Epithelial cell of esophagus (primary cell): ENCODE data around the gene COL6A6.

Experiments
- DNase-seq: peaks from one replicate; pipeline ENCODE4 v3.0.0; 2010; ENCODE audit warnings: low read depth
- H3K4me3 ChIP-seq: 2 replicates; pipeline ENCODE4 v1.5.1; 2011; ENCODE audit warnings: mild to moderate bottlenecking, low read length, control low read depth
- TF ChIP-seq, protein P1 (sequence below): IDR thresholded peaks from 2 replicates; pipeline ENCODE4 v1.5.1; 2011; ENCODE audit warnings: low read depth, mild to moderate bottlenecking, low read length, control low read depth, inconsistent platforms; ENCODE audit not compliant: insufficient read depth; ENCODE audit errors: missing control alignments

Gene COL6A6

DNA sequence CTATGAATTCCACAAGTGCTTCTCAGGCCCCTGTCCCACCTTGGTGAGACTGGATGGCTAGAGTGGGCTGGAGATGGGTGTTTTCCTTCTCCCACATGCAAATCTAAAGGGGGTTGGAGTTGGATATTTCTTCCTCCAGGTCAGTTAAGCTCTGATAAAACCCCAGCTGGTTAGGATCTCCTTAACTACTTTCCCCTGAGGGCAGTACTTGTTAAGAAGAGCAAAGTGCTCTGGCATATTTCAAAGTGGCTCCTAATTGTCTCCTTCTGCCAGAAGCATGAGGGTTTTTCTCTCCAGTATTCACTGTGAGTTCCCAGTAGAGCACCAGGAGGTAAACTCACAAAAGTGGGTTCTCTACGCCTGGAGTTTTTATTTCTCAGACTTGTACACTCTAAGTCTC, 31.4 kb downstream of the COL6A6 start:
- no peak overlapping the region for H3K4me3 ChIP-seq
- TF ChIP-seq, protein P1, sequence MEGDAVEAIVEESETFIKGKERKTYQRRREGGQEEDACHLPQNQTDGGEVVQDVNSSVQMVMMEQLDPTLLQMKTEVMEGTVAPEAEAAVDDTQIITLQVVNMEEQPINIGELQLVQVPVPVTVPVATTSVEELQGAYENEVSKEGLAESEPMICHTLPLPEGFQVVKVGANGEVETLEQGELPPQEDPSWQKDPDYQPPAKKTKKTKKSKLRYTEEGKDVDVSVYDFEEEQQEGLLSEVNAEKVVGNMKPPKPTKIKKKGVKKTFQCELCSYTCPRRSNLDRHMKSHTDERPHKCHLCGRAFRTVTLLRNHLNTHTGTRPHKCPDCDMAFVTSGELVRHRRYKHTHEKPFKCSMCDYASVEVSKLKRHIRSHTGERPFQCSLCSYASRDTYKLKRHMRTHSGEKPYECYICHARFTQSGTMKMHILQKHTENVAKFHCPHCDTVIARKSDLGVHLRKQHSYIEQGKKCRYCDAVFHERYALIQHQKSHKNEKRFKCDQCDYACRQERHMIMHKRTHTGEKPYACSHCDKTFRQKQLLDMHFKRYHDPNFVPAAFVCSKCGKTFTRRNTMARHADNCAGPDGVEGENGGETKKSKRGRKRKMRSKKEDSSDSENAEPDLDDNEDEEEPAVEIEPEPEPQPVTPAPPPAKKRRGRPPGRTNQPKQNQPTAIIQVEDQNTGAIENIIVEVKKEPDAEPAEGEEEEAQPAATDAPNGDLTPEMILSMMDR: no peak
- DNase-seq: no peak

GRCh38 chr3:130557336-130558035, 40.5 kb downstream of the COL6A6 start:
- no peak for DNase-seq
- H3K4me3 ChIP-seq: no peak overlapping the region
- TF ChIP-seq, protein P1: no peak

GRCh38 chr3:130558366-130558765, 41.4 kb downstream of the COL6A6 start:
- no peak overlapping the region for H3K4me3 ChIP-seq
- TF ChIP-seq, protein P1: no peak
- DNase-seq: no peak

GRCh38 chr3:130565224-130565623, 48.2 kb downstream of the COL6A6 start:
- DNase-seq: no peak
- H3K4me3 ChIP-seq: no peak overlapping the region
- TF ChIP-seq, protein P1: no peak
